Measurements from ENCODE around the gene SMG6.

DNA sequence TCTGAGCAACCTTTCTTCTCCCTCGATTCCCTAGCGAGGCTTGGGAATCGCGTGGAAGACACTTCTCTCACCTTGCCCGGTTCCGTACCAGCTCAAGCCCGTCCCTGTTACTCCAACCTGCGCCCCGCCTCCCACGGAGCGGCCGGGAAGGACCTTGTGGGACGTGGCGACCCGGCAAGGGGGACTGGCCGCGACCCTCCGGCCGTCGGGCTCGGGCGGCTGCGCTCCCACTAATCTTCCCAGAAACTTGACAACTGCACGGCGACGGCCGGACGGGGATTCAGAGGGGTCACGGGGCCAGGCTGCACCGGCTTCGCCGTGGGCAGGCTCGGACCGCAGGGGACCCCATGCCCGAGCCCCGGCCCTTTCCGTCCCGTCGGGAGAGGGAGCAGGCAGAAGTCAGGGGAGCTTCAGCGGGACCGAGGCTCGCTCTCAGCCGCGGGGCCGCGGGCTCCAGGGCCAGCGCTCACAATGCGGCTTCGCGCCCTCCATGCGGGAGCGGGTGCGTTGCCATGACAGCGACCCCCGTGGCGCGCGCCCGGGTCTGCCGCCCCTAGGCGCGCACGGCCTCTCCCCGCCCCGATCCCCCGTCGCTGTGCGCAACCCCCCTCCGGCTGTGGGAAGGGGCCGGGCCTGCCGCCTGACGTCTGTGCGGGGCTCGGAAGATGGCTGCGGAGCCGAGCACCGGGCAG is 33.4 kb upstream of the SMG6 start, which contains the start of gene SGSM2:
- TF ChIP-seq, protein P1, sequence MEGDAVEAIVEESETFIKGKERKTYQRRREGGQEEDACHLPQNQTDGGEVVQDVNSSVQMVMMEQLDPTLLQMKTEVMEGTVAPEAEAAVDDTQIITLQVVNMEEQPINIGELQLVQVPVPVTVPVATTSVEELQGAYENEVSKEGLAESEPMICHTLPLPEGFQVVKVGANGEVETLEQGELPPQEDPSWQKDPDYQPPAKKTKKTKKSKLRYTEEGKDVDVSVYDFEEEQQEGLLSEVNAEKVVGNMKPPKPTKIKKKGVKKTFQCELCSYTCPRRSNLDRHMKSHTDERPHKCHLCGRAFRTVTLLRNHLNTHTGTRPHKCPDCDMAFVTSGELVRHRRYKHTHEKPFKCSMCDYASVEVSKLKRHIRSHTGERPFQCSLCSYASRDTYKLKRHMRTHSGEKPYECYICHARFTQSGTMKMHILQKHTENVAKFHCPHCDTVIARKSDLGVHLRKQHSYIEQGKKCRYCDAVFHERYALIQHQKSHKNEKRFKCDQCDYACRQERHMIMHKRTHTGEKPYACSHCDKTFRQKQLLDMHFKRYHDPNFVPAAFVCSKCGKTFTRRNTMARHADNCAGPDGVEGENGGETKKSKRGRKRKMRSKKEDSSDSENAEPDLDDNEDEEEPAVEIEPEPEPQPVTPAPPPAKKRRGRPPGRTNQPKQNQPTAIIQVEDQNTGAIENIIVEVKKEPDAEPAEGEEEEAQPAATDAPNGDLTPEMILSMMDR (IDR thresholded peaks at IDR 0.05; ENCODE audit: insufficient read depth, low read length, poor library complexity, severe bottlenecking): no peak
- TF ChIP-seq EZH2phosphoT487 (conservative IDR thresholded peaks at IDR 0.05; ENCODE audit: low read length): no peak
